Uterus (tissue), 4 donors: Measurements from ENCODE around the gene JADE3. TPM values are rescaled to one million over a fixed set of nuclear protein-coding genes. Genes with fewer than 3 reads are reported as not detected.

ENCODE experiments used
- DNase-seq, 2 donors: peaks; one replicate each; pipeline ENCODE4 v3.0.0-alpha.2; 2019 to 2020
- H3K27ac ChIP-seq, 2 donors: fragments of 200-600 bp; sonication (generic); 1 replicate in 1 of 2; 2 replicates in 1 of 2; pipeline ENCODE4 v1.5.1; 2016 to 2018
- H3K27me3 ChIP-seq, 2 donors: fragments of 200-600 bp; sonication (generic); one replicate each; pipeline ENCODE4 v1.5.1; 2018 to 2019; ENCODE audit warnings: control low read depth in 1 of 2
- H3K36me3 ChIP-seq, 2 donors: fragments of 200-600 bp; sonication (generic); one replicate each; pipeline ENCODE4 v1.5.1; 2019; ENCODE audit warnings: control low read depth in 1 of 2
- H3K4me1 ChIP-seq, 2 donors: fragments of 200-600 bp; sonication (generic); one replicate each; pipeline ENCODE4 v1.5.1; 2018 to 2019; ENCODE audit warnings: control low read depth in 1 of 2
- H3K4me3 ChIP-seq, 2 donors: fragments of 200-600 bp; sonication (generic); 1 replicate in 1 of 2; 2 replicates in 1 of 2; pipeline ENCODE4 v1.5.1; 2018 to 2019; ENCODE audit warnings: mild to moderate bottlenecking in 1 of 2
- H3K9me3 ChIP-seq, 2 donors: fragments of 200-600 bp; sonication (generic); one replicate each; pipeline ENCODE4 v1.5.1; 2019; ENCODE audit warnings: control low read depth in 1 of 2
- CTCF ChIP-seq, 4 experiments: fragments of 200-600 bp in 2 of 4; fragments of 450-650 bp in 2 of 4; sonication (generic) in 2 of 4; IDR thresholded peaks; one replicate each; pipeline ENCODE4 v1.5.1; 2016 to 2019; ENCODE audit warnings: antibody characterized with exemption in 4 of 4, mild to moderate bottlenecking in 2 of 4, moderate library complexity in 1 of 4
- POLR2A ChIP-seq, 2 donors: fragments of 450-650 bp; IDR thresholded peaks; one replicate each; pipeline ENCODE4 v1.6.1; 2016; ENCODE audit warnings: antibody characterized with exemption in 2 of 2, mild to moderate bottlenecking in 1 of 2, moderate library complexity in 1 of 2
- intact Hi-C: fragments of 100-400 bp; cut with DNase I; formaldehyde crosslinking; loops from one replicate; pipeline ENCODE4 v1.15.1; 2023; ENCODE audit warnings: low total_unique reads
- total RNA-seq, 4 donors: library from RNA; depleted of rRNA in 3 of 4; stranded (reverse); fragments of >200 nt in 3 of 4; gene quantifications; one replicate each; pipeline versions ENCODE4 v1.1.0 to v1.2.4, GENCODE V29; 2014 to 2023
- donor health status: DM: yes; HTN: yes; CAD: no.

Gene JADE3
- total RNA-seq, 4 donors from 2014 or later = 6.9 to 15.5 (median 10.2) TPM

GRCh38 chrX:46927718-46928117 lies 15.5 kb downstream of the JADE3 start:
- Histone ChIP-seq H3K27ac (no peak overlapping the region), H3K4me3 (no peak overlapping the region), H3K9me3 (no peaks in the 10 kb centered on the region), H3K36me3 (no peaks in the 10 kb centered on the region), H3K4me1 (no peaks in the 10 kb centered on the region), H3K27me3 (no peaks in the 10 kb centered on the region)
- intact Hi-C loops = no loop called here
- TF ChIP-seq CTCF (IDR thresholded peaks at IDR 0.05) = no peak
- no peak for DNase-seq

GRCh38 chrX:46929439-46930261 lies 17.4 kb downstream of the JADE3 start:
- H3K4me3 ChIP-seq = no peak overlapping the region
- H3K27ac ChIP-seq = no peak overlapping the region
- intact Hi-C loops = no loop called here
- TF ChIP-seq CTCF (IDR thresholded peaks at IDR 0.05) (no peak), POLR2A (IDR thresholded peaks at IDR 0.05) (no peak)
- no peaks in the 10 kb centered on the region for H3K27me3 ChIP-seq
- no peaks in the 10 kb centered on the region for H3K36me3 ChIP-seq
- no peak for DNase-seq
- no peaks in the 10 kb centered on the region for H3K9me3 ChIP-seq
- no peaks in the 10 kb centered on the region for H3K4me1 ChIP-seq

GRCh38 chrX:46935295-46935694 lies 23.1 kb downstream of the JADE3 start:
- intact Hi-C loops = no loop called here
- H3K27me3 ChIP-seq = no peaks in the 10 kb centered on the region
- H3K4me3 ChIP-seq = no peak overlapping the region
- H3K4me1 ChIP-seq = no peaks in the 10 kb centered on the region
- no peak for TF ChIP-seq POLR2A (IDR thresholded peaks at IDR 0.05)
- TF ChIP-seq CTCF (IDR thresholded peaks at IDR 0.05) = no peak
- no peak for DNase-seq
- no peaks in the 10 kb centered on the region for H3K9me3 ChIP-seq
- no peak overlapping the region for H3K27ac ChIP-seq
- no peaks in the 10 kb centered on the region for H3K36me3 ChIP-seq

GRCh38 chrX:46938589-46938988 lies 26.4 kb downstream of the JADE3 start:
- intact Hi-C loops = no loop called here
- Histone ChIP-seq H3K27ac (no peak overlapping the region), H3K36me3 (no peaks in the 10 kb centered on the region), H3K4me1 (no peaks in the 10 kb centered on the region), H3K4me3 (no peak overlapping the region), H3K9me3 (no peaks in the 10 kb centered on the region), H3K27me3 (no peaks in the 10 kb centered on the region)
- TF ChIP-seq POLR2A (IDR thresholded peaks at IDR 0.05) (no peak), CTCF (IDR thresholded peaks at IDR 0.05) (no peak)
- DNase-seq = no peak

GRCh38 chrX:46941341-46941740 lies 29.1 kb downstream of the JADE3 start:
- no peak for DNase-seq
- H3K27ac ChIP-seq = no peak overlapping the region
- H3K4me1 ChIP-seq = no peaks in the 10 kb centered on the region
- H3K4me3 ChIP-seq = no peak overlapping the region
- no peaks in the 10 kb centered on the region for H3K36me3 ChIP-seq
- intact Hi-C loops = no loop called here
- no peaks in the 10 kb centered on the region for H3K27me3 ChIP-seq
- H3K9me3 ChIP-seq = no peaks in the 10 kb centered on the region
- TF ChIP-seq POLR2A (IDR thresholded peaks at IDR 0.05) (no peak), CTCF (IDR thresholded peaks at IDR 0.05) (no peak)
